Cardiac fibroblast (primary cell): ENCODE results near the gene ZNF438.

Source experiments
- DNase-seq, 2 donors: peaks; one replicate each; pipeline versions ENCODE4 v3.0.0 to v3.0.0-alpha.2; 2010; ENCODE audit warnings: low read depth in 2 of 2
- H3K4me3 ChIP-seq, 2 donors: replicated peaks in 1 of 2; 1 replicate in 1 of 2; 2 replicates in 1 of 2; pipeline ENCODE4 v1.5.1; 2011; ENCODE audit warnings: low read depth in 2 of 2, low read length in 2 of 2, mild to moderate bottlenecking in 2 of 2, moderate library complexity in 1 of 2
- TF ChIP-seq, protein P1 (sequence below): IDR thresholded peaks from one replicate; pipeline ENCODE4 v1.5.1; 2011; ENCODE audit warnings: low read depth, mild to moderate bottlenecking, low read length, inconsistent platforms

The ZNF438 gene

DNA sequence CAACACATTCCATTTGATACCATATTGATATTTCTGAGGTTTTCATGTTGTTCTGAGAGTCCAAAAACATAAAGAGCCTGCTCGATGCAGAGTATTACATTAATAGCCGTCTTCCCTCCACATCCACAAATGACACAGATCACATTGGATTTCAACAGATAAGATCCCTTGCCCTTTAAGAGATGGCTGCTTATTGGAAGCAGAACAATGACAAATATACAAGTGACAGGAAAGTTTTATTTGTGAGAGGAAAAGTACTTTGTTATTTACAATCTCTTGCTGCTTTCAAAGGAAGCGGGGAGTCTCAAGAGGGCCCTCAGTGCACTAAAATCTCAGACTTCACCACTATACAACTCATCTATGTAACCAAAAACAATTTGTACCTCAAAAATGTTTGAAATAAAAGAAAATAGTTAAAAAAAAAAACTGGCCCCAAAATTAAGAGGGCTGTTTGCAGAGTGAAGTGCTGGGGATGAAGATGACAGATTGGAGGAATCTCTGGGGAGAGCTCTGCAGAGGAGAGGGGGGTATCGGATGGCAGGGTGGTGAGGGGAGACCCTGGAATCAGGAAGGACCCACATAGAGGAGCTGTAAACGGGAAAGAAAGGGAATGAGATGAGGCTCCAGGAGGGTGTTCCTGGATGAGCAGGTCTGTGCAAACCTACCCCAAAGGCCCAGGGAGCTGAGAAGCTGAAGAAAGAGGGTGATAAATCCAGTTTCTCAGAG, 42.5 kb upstream of the ZNF438 start:
- H3K4me3 ChIP-seq: no peak overlapping the region
- no peak for DNase-seq
- TF ChIP-seq, protein P1, sequence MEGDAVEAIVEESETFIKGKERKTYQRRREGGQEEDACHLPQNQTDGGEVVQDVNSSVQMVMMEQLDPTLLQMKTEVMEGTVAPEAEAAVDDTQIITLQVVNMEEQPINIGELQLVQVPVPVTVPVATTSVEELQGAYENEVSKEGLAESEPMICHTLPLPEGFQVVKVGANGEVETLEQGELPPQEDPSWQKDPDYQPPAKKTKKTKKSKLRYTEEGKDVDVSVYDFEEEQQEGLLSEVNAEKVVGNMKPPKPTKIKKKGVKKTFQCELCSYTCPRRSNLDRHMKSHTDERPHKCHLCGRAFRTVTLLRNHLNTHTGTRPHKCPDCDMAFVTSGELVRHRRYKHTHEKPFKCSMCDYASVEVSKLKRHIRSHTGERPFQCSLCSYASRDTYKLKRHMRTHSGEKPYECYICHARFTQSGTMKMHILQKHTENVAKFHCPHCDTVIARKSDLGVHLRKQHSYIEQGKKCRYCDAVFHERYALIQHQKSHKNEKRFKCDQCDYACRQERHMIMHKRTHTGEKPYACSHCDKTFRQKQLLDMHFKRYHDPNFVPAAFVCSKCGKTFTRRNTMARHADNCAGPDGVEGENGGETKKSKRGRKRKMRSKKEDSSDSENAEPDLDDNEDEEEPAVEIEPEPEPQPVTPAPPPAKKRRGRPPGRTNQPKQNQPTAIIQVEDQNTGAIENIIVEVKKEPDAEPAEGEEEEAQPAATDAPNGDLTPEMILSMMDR: no peak

DNA sequence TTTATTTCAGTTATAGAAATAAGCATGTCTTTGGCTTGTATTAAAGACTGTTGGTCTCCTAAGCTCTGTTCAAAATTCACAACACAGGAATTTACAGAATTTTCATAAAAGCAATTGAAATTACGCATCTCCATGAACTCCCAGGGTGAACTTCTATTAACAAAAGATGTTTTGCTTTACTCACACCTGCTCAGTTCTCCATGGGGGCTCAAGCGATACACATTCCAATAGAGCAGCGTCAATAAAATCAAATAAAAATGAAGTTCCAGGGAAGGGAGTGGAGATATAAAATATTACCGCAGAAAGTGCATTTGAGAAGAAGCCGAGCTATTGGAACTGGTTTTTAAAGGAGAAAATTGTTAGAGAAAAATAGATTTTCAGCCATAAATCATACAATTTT, 41.5 kb upstream of the ZNF438 start:
- TF ChIP-seq, protein P1: no peak
- H3K4me3 ChIP-seq: no peak overlapping the region
- DNase-seq: no peak

DNA sequence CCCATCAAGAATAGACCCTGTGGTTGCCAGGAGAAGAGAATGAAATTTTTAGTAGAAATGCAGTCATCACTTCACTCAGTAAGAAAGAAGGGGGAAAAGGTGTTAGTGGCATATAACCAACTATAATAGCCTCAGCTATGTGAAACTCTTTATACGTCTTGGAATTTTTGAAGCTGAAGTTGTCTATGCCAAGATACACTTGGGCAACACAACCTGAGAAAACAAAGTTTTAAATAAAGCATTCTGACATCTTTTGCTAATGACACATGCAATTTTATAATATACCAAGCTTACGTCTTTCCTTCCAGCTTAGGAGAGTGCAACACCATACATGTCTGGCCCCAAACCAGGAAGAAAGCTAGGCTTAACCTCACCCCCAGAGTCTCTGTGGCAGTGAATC, 40.8 kb upstream of the ZNF438 start:
- DNase-seq: peak in 1 of 2 donors; percentile 74
- no peak overlapping the region for H3K4me3 ChIP-seq
- TF ChIP-seq, protein P1: no peak

- H3K4me3 ChIP-seq: no peak overlapping the region
- DNase-seq: peak; percentile 24 to 91
- TF ChIP-seq, protein P1: no peak
Measured at GRCh38 chr10:31071232-31072005, 39.8 kb upstream of the ZNF438 start.

GRCh38 chr10:31070691-31071090, 39.0 kb upstream of the ZNF438 start:
- TF ChIP-seq, protein P1: no peak
- no peak overlapping the region for H3K4me3 ChIP-seq
- no peak for DNase-seq

GRCh38 chr10:31070025-31070424, 38.4 kb upstream of the ZNF438 start:
- no peak for DNase-seq
- TF ChIP-seq, protein P1: no peak
- H3K4me3 ChIP-seq: no peak overlapping the region
